ENCODE data around the gene EPHA4. TPM values are rescaled to one million over a fixed set of nuclear protein-coding genes. Genes with fewer than 3 reads are reported as not detected.

The EPHA4 gene
- total and polyA plus RNA-seq, 4 donors: 0.43 to 2.3 (median 1.1) TPM

DNA sequence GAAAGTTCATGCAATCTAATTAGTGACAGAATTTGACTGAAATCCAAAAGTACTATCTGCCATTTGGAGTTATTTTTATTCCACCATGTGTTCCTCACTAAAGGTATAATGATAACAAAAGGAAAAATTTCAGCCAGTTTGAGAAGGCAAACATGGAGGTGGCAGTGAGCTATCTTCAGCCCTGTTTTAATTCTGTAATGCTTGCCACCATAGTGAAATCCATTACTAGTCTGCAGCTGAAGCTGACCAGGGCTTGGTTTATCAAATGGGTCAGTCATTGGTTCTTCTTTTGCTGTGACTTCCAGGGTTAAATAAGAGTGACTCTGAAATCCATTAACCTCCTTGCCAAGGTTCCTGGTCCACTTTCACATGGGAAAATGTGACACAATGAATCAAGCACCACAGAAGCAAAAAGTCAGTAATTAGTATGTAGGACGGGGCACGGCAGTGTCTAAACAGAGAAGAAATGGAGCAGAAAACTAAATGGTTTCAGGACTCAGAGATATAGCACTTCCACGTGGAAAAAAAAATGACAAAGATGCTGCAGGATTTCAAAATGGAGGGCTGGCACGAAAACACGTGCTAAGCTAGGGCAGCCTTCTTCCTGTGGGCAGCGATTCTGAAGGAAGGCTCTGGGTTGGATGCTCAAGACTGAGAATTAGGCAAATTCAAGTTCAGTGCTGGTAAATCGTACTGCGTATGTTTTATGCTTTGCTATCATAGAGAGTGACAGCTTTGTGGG is 87.2 kb downstream of the EPHA4 start:
- no peak for DNase-seq (ENCODE audit: low spot score)
- Histone ChIP-seq H3K9me3 (ENCODE audit: control insufficient read depth in 4 of 4, low read length in 3 of 4) (no peaks in the 10 kb centered on the region), H3K9ac (ENCODE audit: low read depth in 1 of 2, low read length in 2 of 2) (no peak overlapping the region), H3K27ac (ENCODE audit: low read depth in 1 of 2, low read length in 2 of 2) (no peak overlapping the region), H3K4me3 (ENCODE audit: low read depth in 1 of 3, low read length in 3 of 3) (no peak overlapping the region), H3K36me3 (ENCODE audit: control insufficient read depth in 4 of 4, insufficient read depth in 3 of 4, low read depth in 1 of 4, low read length in 3 of 4) (no peaks in the 10 kb centered on the region), H3K4me1 (ENCODE audit: control insufficient read depth in 4 of 4, insufficient read depth in 4 of 4, low read length in 3 of 4) (no peaks in the 10 kb centered on the region), H3K27me3 (ENCODE audit: control insufficient read depth in 4 of 4, insufficient read depth in 4 of 4, low read length in 3 of 4) (no peaks in the 10 kb centered on the region)
- WGBS: 89% methylated on average over 8 of the region's 8 CpGs
- no peak for TF ChIP-seq NR2F2 (IDR thresholded peaks at IDR 0.05)

DNA sequence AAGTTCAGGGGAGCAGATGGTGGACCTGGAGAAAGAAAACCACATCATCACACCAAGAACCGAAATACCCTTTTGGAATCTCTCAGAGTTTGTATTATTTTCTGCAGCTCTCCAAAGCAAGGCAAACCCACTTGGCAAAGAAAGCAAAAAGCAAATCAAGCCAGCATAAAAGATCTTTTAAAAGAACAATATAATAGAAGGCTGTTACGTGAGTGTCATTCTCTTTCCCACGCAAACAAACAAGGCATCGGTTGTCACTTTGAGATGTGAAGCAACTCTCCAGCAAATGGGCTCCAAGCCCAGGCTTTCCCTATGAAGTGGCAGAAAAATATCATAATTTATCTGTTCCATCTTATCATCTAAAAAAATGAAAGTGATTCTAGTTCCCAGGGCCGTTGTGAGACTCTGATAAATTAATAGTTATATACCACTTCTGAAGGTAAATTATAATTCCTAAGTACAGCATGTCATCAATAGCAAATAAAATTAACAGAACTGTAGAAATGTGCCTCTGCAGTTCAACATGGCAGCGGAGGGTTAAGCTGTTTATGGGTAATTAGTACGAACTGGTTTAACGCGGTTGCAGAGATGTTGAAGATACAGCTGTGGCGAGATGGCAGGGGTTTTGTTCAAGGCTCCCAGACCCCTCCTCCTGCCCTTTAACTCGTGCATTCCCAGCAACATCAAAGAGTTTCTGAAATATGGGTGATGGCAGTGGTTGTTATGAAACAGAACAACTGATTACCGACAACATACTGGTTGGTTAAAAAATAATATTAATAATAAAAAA is 89.2 kb downstream of the EPHA4 start:
- 80% methylated on average over 12 of the region's 12 CpGs for WGBS
- Histone ChIP-seq H3K9me3 (ENCODE audit: control insufficient read depth in 4 of 4, low read length in 3 of 4) (no peaks in the 10 kb centered on the region), H3K4me1 (ENCODE audit: control insufficient read depth in 4 of 4, insufficient read depth in 4 of 4, low read length in 3 of 4) (no peaks in the 10 kb centered on the region), H3K9ac (ENCODE audit: low read depth in 1 of 2, low read length in 2 of 2) (no peak overlapping the region), H3K4me3 (ENCODE audit: low read depth in 1 of 3, low read length in 3 of 3) (no peak overlapping the region), H3K27ac (ENCODE audit: low read depth in 1 of 2, low read length in 2 of 2) (no peak overlapping the region), H3K36me3 (ENCODE audit: control insufficient read depth in 4 of 4, insufficient read depth in 3 of 4, low read depth in 1 of 4, low read length in 3 of 4) (no peaks in the 10 kb centered on the region), H3K27me3 (ENCODE audit: control insufficient read depth in 4 of 4, insufficient read depth in 4 of 4, low read length in 3 of 4) (no peaks in the 10 kb centered on the region)
- DNase-seq (ENCODE audit: low spot score): no peak
- no peak for TF ChIP-seq NR2F2 (IDR thresholded peaks at IDR 0.05)
- no peak for TF ChIP-seq HNF4A (conservative IDR thresholded peaks at IDR 0.05)
- no peak for TF ChIP-seq YY1 (IDR thresholded peaks at IDR 0.05)
- TF ChIP-seq, protein P1, sequence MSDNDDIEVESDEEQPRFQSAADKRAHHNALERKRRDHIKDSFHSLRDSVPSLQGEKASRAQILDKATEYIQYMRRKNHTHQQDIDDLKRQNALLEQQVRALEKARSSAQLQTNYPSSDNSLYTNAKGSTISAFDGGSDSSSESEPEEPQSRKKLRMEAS (IDR thresholded peaks at IDR 0.05): no peak
- no peak for TF ChIP-seq SP1 (IDR thresholded peaks at IDR 0.05)
- TF ChIP-seq GABPA (IDR thresholded peaks at IDR 0.05 in 1 of 2, conservative IDR thresholded peaks at IDR 0.05 in 1 of 2): no peak
- no peak for TF ChIP-seq RXRA (IDR thresholded peaks at IDR 0.05)
- TF ChIP-seq JUND (IDR thresholded peaks at IDR 0.05): no peak

DNA sequence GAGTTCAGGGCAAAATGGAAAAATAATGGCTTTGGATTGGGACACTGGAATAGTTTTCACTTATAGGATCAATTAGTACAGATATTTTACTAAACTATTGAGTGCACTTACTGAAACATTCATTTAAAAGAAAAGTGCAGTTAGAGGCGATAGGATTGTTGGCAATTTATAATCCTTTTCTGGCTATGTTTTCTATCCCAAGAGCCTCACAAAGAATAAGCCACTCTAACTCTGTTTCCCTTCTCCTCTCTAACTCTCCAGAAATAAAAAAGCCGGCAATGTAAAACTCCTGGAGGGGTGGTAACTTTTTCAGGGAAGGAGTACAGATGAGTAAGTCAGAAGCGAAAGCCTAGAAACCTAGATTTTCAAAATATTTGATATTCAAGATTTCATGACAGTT is 91.3 kb downstream of the EPHA4 start:
- no peaks in the 10 kb centered on the region for H3K27me3 ChIP-seq (ENCODE audit: control insufficient read depth in 4 of 4, insufficient read depth in 4 of 4, low read length in 3 of 4)
- DNase-seq (ENCODE audit: low spot score): no peak
- no peak overlapping the region for H3K4me3 ChIP-seq (ENCODE audit: low read depth in 1 of 3, low read length in 3 of 3)
- H3K4me1 ChIP-seq (ENCODE audit: control insufficient read depth in 4 of 4, insufficient read depth in 4 of 4, low read length in 3 of 4): no peaks in the 10 kb centered on the region
- no peak overlapping the region for H3K9ac ChIP-seq (ENCODE audit: low read depth in 1 of 2, low read length in 2 of 2)
- no peaks in the 10 kb centered on the region for H3K9me3 ChIP-seq (ENCODE audit: control insufficient read depth in 4 of 4, low read length in 3 of 4)
- H3K36me3 ChIP-seq (ENCODE audit: control insufficient read depth in 4 of 4, insufficient read depth in 3 of 4, low read depth in 1 of 4, low read length in 3 of 4): no peaks in the 10 kb centered on the region
- no peak for TF ChIP-seq EGR1 (IDR thresholded peaks at IDR 0.05; ENCODE audit: low read depth in 2 of 2)
- TF ChIP-seq JUND (IDR thresholded peaks at IDR 0.05): no peak
- TF ChIP-seq, protein P1 (IDR thresholded peaks at IDR 0.05): no peak
- no peak for TF ChIP-seq FOXA2 (IDR thresholded peaks at IDR 0.05)
- TF ChIP-seq GABPA (IDR thresholded peaks at IDR 0.05 in 1 of 2, conservative IDR thresholded peaks at IDR 0.05 in 1 of 2): no peak
- TF ChIP-seq, protein P2, sequence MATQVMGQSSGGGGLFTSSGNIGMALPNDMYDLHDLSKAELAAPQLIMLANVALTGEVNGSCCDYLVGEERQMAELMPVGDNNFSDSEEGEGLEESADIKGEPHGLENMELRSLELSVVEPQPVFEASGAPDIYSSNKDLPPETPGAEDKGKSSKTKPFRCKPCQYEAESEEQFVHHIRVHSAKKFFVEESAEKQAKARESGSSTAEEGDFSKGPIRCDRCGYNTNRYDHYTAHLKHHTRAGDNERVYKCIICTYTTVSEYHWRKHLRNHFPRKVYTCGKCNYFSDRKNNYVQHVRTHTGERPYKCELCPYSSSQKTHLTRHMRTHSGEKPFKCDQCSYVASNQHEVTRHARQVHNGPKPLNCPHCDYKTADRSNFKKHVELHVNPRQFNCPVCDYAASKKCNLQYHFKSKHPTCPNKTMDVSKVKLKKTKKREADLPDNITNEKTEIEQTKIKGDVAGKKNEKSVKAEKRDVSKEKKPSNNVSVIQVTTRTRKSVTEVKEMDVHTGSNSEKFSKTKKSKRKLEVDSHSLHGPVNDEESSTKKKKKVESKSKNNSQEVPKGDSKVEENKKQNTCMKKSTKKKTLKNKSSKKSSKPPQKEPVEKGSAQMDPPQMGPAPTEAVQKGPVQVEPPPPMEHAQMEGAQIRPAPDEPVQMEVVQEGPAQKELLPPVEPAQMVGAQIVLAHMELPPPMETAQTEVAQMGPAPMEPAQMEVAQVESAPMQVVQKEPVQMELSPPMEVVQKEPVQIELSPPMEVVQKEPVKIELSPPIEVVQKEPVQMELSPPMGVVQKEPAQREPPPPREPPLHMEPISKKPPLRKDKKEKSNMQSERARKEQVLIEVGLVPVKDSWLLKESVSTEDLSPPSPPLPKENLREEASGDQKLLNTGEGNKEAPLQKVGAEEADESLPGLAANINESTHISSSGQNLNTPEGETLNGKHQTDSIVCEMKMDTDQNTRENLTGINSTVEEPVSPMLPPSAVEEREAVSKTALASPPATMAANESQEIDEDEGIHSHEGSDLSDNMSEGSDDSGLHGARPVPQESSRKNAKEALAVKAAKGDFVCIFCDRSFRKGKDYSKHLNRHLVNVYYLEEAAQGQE (IDR thresholded peaks at IDR 0.05): no peak
- no peak for TF ChIP-seq RAD21 (IDR thresholded peaks at IDR 0.05)
- no peak for TF ChIP-seq TAF1 (conservative IDR thresholded peaks at IDR 0.05)
- no peak for TF ChIP-seq FOXA1 (IDR thresholded peaks at IDR 0.05)
- TF ChIP-seq, protein P3, sequence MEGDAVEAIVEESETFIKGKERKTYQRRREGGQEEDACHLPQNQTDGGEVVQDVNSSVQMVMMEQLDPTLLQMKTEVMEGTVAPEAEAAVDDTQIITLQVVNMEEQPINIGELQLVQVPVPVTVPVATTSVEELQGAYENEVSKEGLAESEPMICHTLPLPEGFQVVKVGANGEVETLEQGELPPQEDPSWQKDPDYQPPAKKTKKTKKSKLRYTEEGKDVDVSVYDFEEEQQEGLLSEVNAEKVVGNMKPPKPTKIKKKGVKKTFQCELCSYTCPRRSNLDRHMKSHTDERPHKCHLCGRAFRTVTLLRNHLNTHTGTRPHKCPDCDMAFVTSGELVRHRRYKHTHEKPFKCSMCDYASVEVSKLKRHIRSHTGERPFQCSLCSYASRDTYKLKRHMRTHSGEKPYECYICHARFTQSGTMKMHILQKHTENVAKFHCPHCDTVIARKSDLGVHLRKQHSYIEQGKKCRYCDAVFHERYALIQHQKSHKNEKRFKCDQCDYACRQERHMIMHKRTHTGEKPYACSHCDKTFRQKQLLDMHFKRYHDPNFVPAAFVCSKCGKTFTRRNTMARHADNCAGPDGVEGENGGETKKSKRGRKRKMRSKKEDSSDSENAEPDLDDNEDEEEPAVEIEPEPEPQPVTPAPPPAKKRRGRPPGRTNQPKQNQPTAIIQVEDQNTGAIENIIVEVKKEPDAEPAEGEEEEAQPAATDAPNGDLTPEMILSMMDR (IDR thresholded peaks at IDR 0.05; ENCODE audit: low read depth, low read length, missing input control): no peak
- TF ChIP-seq SP1 (IDR thresholded peaks at IDR 0.05): no peak
- TF ChIP-seq HNF4G (IDR thresholded peaks at IDR 0.05): no peak
- TF ChIP-seq, protein P4, sequence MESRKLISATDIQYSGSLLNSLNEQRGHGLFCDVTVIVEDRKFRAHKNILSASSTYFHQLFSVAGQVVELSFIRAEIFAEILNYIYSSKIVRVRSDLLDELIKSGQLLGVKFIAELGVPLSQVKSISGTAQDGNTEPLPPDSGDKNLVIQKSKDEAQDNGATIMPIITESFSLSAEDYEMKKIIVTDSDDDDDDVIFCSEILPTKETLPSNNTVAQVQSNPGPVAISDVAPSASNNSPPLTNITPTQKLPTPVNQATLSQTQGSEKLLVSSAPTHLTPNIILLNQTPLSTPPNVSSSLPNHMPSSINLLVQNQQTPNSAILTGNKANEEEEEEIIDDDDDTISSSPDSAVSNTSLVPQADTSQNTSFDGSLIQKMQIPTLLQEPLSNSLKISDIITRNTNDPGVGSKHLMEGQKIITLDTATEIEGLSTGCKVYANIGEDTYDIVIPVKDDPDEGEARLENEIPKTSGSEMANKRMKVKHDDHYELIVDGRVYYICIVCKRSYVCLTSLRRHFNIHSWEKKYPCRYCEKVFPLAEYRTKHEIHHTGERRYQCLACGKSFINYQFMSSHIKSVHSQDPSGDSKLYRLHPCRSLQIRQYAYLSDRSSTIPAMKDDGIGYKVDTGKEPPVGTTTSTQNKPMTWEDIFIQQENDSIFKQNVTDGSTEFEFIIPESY (IDR thresholded peaks at IDR 0.05): no peak
- no peak for TF ChIP-seq NR2F2 (IDR thresholded peaks at IDR 0.05)
- no peak for TF ChIP-seq RXRA (IDR thresholded peaks at IDR 0.05)
- TF ChIP-seq YY1 (IDR thresholded peaks at IDR 0.05): no peak
- H3K27ac ChIP-seq (ENCODE audit: low read depth in 1 of 2, low read length in 2 of 2): no peak overlapping the region
- 93% methylated on average over 3 of the region's 3 CpGs for WGBS

Data from liver (tissue), 9 donors.